Tibial artery (tissue), 4 donors: ENCODE results near the gene NCL.

Experiments used
- DNase-seq, 2 donors: peaks; one replicate each; pipeline ENCODE4 v3.0.0-alpha.2; 2019
- H3K27ac ChIP-seq, 2 donors: fragments of 200-600 bp; sonication (generic) in 1 of 2; 1 replicate in 1 of 2; 2 replicates in 1 of 2; pipeline ENCODE4 v1.5.1; 2018 to 2019; ENCODE audit warnings: mild to moderate bottlenecking in 1 of 2
- H3K27me3 ChIP-seq, 2 donors: fragments of 200-600 bp; sonication (generic) in 1 of 2; one replicate each; pipeline versions ENCODE4 v1.5.1 to v1.6.0; 2016 to 2019
- H3K36me3 ChIP-seq, 3 donors: fragments of 200-600 bp; sonication (generic) in 2 of 3; one replicate each; pipeline ENCODE4 v1.5.1; 2016 to 2019; ENCODE audit warnings: mild to moderate bottlenecking in 2 of 3
- H3K4me1 ChIP-seq, 4 donors: fragments of 200-600 bp; sonication (generic) in 2 of 4; 1 replicate in 3 of 4; 2 replicates in 1 of 4; pipeline ENCODE4 v1.5.1; 2016 to 2019
- H3K4me3 ChIP-seq, 2 donors: fragments of 200-600 bp; sonication (generic) in 1 of 2; 1 replicate in 1 of 2; 2 replicates in 1 of 2; pipeline ENCODE4 v1.5.1; 2018 to 2019; ENCODE audit warnings: mild to moderate bottlenecking in 2 of 2
- H3K9me3 ChIP-seq, 3 donors: fragments of 200-600 bp; sonication (generic) in 1 of 3; one replicate each; pipeline ENCODE4 v1.5.1; 2016 to 2019
- CTCF ChIP-seq, 2 experiments: fragments of 200-600 bp in 1 of 2; fragments of 450-650 bp in 1 of 2; IDR thresholded peaks; one replicate each; pipeline ENCODE4 v1.5.1; 2017 to 2019; ENCODE audit warnings: antibody characterized with exemption in 2 of 2, mild to moderate bottlenecking in 1 of 2, moderate library complexity in 1 of 2
- intact Hi-C: fragments of 100-400 bp; cut with DNase I; formaldehyde crosslinking; loops from one replicate; pipeline ENCODE4 v1.15.0; 2023; ENCODE audit warnings: low total_unique reads

The NCL gene

GRCh38 chr2:231486851-231487596 is 22.7 kb upstream of the NCL start:
- no peak for DNase-seq
- Histone ChIP-seq H3K9me3 (no peaks in the 10 kb centered on the region), H3K4me3 (no peak overlapping the region), H3K4me1 (peaks cover 0 to 12% (median 4%) of the 10 kb centered on the region in 4 donors), H3K27ac (no peak overlapping the region), H3K27me3 (no peaks in the 10 kb centered on the region), H3K36me3 (no peaks in the 10 kb centered on the region)
- intact Hi-C loops = no loop called here
- TF ChIP-seq CTCF (IDR thresholded peaks at IDR 0.05) = no peak

GRCh38 chr2:231483398-231484329 is 19.4 kb upstream of the NCL start:
- Histone ChIP-seq H3K27ac (peak overlapping the region; percentile 64 to 74), H3K36me3 (no peaks in the 10 kb centered on the region), H3K4me1 (peaks cover 0 to 14% (median 4%) of the 10 kb centered on the region in 4 donors), H3K27me3 (no peaks in the 10 kb centered on the region), H3K9me3 (no peaks in the 10 kb centered on the region), H3K4me3 (peak overlapping the region; percentile 53 to 57)
- TF ChIP-seq CTCF (IDR thresholded peaks at IDR 0.05) = no peak
- DNase-seq = peak in 1 of 2 donors; percentile 70
- intact Hi-C loops = loop anchor here (2.0 kb wide), 1 partner anchor 75 kb away; no protein-coding TSS in a partner anchor

GRCh38 chr2:231482806-231483391 is 18.6 kb upstream of the NCL start:
- TF ChIP-seq CTCF (IDR thresholded peaks at IDR 0.05) = peak; percentile 74 to 93
- peak overlapping the region; percentile 53 to 57 for H3K4me3 ChIP-seq
- intact Hi-C loops = no loop called here

GRCh38 chr2:231480781-231481180 is 16.5 kb upstream of the NCL start:
- Histone ChIP-seq H3K4me3 (no peak overlapping the region), H3K4me1 (peaks cover 0 to 14% (median 4%) of the 10 kb centered on the region in 4 donors), H3K27ac (no peak overlapping the region), H3K27me3 (no peaks in the 10 kb centered on the region), H3K9me3 (no peaks in the 10 kb centered on the region), H3K36me3 (no peaks in the 10 kb centered on the region)
- TF ChIP-seq CTCF (IDR thresholded peaks at IDR 0.05) = no peak
- intact Hi-C loops = no loop called here
- no peak for DNase-seq

More at GRCh38 chr2:231482806-231483391, 18.6 kb upstream of the NCL start:
- H3K27me3 ChIP-seq = no peaks in the 10 kb centered on the region
- H3K9me3 ChIP-seq = no peaks in the 10 kb centered on the region
- peak overlapping the region; percentile 64 to 74 for H3K27ac ChIP-seq
- peaks cover 0 to 14% (median 4%) of the 10 kb centered on the region in 4 donors for H3K4me1 ChIP-seq
- H3K36me3 ChIP-seq = no peaks in the 10 kb centered on the region
- DNase-seq = peak; percentile 66 to 84

- Histone ChIP-seq H3K36me3 (no peaks in the 10 kb centered on the region), H3K9me3 (no peaks in the 10 kb centered on the region), H3K27ac (no peak overlapping the region), H3K27me3 (no peaks in the 10 kb centered on the region), H3K4me1 (peaks cover 0 to 14% (median 4%) of the 10 kb centered on the region in 4 donors), H3K4me3 (no peak overlapping the region)
- no peak for DNase-seq
- intact Hi-C loops = no loop called here
- no peak for TF ChIP-seq CTCF (IDR thresholded peaks at IDR 0.05)
These were observed 15.2 kb upstream of the NCL start for GRCh38 chr2:231479455-231479854.
